ENCODE measurements around the gene RHPN2.
"Not testable (repeated sequence)": the region's sequence is repeated elsewhere in the genome, so short reads cannot be mapped to it uniquely, and the experiment has no call there.

The RHPN2 gene

DNA sequence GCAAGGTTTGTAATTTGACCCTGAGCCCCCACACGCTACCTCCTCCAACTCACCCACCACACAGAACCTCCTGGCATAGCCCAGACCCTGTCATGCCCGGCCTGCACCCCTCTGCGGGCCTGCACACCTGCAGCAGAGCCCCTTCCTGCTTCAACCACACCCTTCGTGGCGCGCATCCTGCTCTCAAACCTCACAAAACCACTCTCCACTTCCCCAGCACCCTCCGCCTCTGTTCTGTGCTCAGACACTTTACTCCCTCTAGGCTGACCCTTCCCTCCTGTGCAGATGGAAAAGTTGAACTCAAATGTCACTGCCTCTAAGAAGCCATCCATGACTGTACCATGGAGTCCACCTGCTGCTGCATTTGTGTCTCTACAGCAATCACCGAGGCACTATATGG is 64.2 kb downstream of the RHPN2 start:
- Histone ChIP-seq H3K4me3 (ENCODE audit: low read depth, low read length) (no peak overlapping the region), H3K36me3 (ENCODE audit: control insufficient read depth, insufficient read depth, low read length) (peaks cover 53% of the 10 kb centered on the region), H3K27ac (ENCODE audit: low read depth, low read length) (no peak overlapping the region), H3K4me1 (ENCODE audit: control insufficient read depth, insufficient read depth, low read length) (no peaks in the 10 kb centered on the region), H3K9me3 (ENCODE audit: control insufficient read depth, insufficient read depth, low read length) (no peaks in the 10 kb centered on the region), H3K9ac (ENCODE audit: low read depth, low read length) (no peak overlapping the region), H3K27me3 (ENCODE audit: control insufficient read depth, insufficient read depth, low read length) (no peaks in the 10 kb centered on the region)

DNA sequence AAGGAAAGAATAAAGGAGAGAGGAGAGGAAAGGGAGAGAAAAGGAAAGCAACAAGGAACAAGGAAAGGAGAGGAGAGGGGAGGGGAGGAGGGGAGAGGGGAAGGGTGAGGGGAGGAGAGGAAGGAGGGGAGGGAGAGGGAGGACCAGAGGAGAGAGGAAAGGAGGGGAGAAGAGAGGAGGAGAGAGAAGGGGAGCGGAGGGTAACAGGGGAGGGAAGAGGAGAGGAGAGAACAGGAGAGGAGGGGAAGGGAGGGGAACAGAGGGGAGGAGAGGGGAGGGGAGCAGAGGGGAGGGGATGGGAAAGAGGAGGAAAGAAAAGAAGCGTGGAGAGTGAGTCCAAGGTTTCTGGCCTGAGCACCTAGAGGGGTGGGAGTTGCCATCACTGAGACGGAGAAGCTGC is 66.0 kb downstream of the RHPN2 start:
- Histone ChIP-seq H3K9ac (ENCODE audit: low read depth, low read length) (no peak overlapping the region), H3K36me3 (ENCODE audit: control insufficient read depth, insufficient read depth, low read length) (peaks cover 63% of the 10 kb centered on the region), H3K9me3 (ENCODE audit: control insufficient read depth, insufficient read depth, low read length) (no peaks in the 10 kb centered on the region), H3K4me3 (ENCODE audit: low read depth, low read length) (no peak overlapping the region), H3K27me3 (ENCODE audit: control insufficient read depth, insufficient read depth, low read length) (no peaks in the 10 kb centered on the region), H3K4me1 (ENCODE audit: control insufficient read depth, insufficient read depth, low read length) (no peaks in the 10 kb centered on the region), H3K27ac (ENCODE audit: low read depth, low read length) (no peak overlapping the region)

GRCh38 chr19:32997716-32998355 is 66.9 kb downstream of the RHPN2 start:
- Histone ChIP-seq H3K4me3 (ENCODE audit: low read depth, low read length) (no peak overlapping the region), H3K36me3 (ENCODE audit: control insufficient read depth, insufficient read depth, low read length) (peaks cover 63% of the 10 kb centered on the region), H3K9ac (ENCODE audit: low read depth, low read length) (no peak overlapping the region), H3K9me3 (ENCODE audit: control insufficient read depth, insufficient read depth, low read length) (no peaks in the 10 kb centered on the region), H3K27ac (ENCODE audit: low read depth, low read length) (no peak overlapping the region), H3K4me1 (ENCODE audit: control insufficient read depth, insufficient read depth, low read length) (no peaks in the 10 kb centered on the region), H3K27me3 (ENCODE audit: control insufficient read depth, insufficient read depth, low read length) (no peaks in the 10 kb centered on the region)

DNA sequence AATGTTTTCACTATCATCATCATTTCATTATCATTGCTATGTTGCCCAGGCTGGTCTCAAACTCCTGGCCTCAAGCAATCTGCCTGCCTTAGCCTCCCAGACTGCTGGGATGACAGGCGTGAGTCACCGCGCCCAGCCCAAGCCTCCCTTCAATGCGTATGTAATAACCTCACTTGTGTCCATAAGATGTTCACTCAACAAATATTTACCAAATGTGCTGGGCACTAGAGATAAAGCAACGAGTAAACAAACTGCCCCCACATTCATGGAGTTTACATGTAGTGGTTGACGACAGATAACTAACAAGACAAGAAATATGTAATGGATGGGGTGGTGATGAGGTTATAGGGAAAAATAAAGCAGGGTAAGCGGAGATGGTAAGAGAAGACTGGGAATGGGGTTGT is 67.6 kb downstream of the RHPN2 start:
- not testable (repeated sequence) for H3K27me3 ChIP-seq (ENCODE audit: control insufficient read depth, insufficient read depth, low read length); H3K27ac ChIP-seq (ENCODE audit: low read depth, low read length); H3K4me3 ChIP-seq (ENCODE audit: low read depth, low read length); H3K9me3 ChIP-seq (ENCODE audit: control insufficient read depth, insufficient read depth, low read length); H3K4me1 ChIP-seq (ENCODE audit: control insufficient read depth, insufficient read depth, low read length); H3K9ac ChIP-seq (ENCODE audit: low read depth, low read length)
- H3K36me3 ChIP-seq (ENCODE audit: control insufficient read depth, insufficient read depth, low read length) = peaks cover 57% of the 10 kb centered on the region

- H3K9ac ChIP-seq (ENCODE audit: low read depth, low read length); H3K4me3 ChIP-seq (ENCODE audit: low read depth, low read length); H3K4me1 ChIP-seq (ENCODE audit: control insufficient read depth, insufficient read depth, low read length); H3K9me3 ChIP-seq (ENCODE audit: control insufficient read depth, insufficient read depth, low read length); H3K27me3 ChIP-seq (ENCODE audit: control insufficient read depth, insufficient read depth, low read length); H3K27ac ChIP-seq (ENCODE audit: low read depth, low read length): not testable (repeated sequence)
- peaks cover 59% of the 10 kb centered on the region for H3K36me3 ChIP-seq (ENCODE audit: control insufficient read depth, insufficient read depth, low read length)
Measured at GRCh38 chr19:32995966-32996365, 68.7 kb downstream of the RHPN2 start.

DNA sequence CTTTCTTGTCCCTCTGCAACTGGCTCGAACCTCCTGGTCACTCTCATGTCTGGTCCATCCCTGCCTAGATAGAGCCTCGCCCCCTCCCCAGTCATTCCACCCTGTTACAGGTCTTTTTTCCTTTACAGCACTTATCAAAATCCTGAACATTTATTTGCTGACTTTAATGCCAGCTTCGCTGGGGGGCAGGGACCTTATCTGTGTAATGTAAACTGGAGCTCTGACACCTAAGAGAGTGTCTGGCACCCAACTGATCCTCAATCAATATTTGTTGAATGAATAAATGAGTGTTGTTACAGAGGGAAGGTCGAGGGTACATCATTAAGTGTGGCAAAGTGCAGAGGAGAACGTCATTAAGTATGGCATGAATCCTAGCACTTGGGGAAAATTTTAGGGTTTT is 76.0 kb downstream of the RHPN2 start:
- Histone ChIP-seq H3K9ac (ENCODE audit: low read depth, low read length) (no peak overlapping the region), H3K4me3 (ENCODE audit: low read depth, low read length) (no peak overlapping the region), H3K4me1 (ENCODE audit: control insufficient read depth, insufficient read depth, low read length) (no peaks in the 10 kb centered on the region), H3K9me3 (ENCODE audit: control insufficient read depth, insufficient read depth, low read length) (no peaks in the 10 kb centered on the region), H3K27me3 (ENCODE audit: control insufficient read depth, insufficient read depth, low read length) (no peaks in the 10 kb centered on the region), H3K36me3 (ENCODE audit: control insufficient read depth, insufficient read depth, low read length) (peaks cover 55% of the 10 kb centered on the region), H3K27ac (ENCODE audit: low read depth, low read length) (no peak overlapping the region)

- H3K36me3 ChIP-seq (ENCODE audit: control insufficient read depth, insufficient read depth, low read length) = peaks cover 52% of the 10 kb centered on the region
- not testable (repeated sequence) for H3K27ac ChIP-seq (ENCODE audit: low read depth, low read length); H3K27me3 ChIP-seq (ENCODE audit: control insufficient read depth, insufficient read depth, low read length); H3K9ac ChIP-seq (ENCODE audit: low read depth, low read length); H3K4me1 ChIP-seq (ENCODE audit: control insufficient read depth, insufficient read depth, low read length); H3K9me3 ChIP-seq (ENCODE audit: control insufficient read depth, insufficient read depth, low read length); H3K4me3 ChIP-seq (ENCODE audit: low read depth, low read length)
Measured at GRCh38 chr19:32988254-32988653, 76.4 kb downstream of the RHPN2 start.

GRCh38 chr19:32982488-32982887 is 82.2 kb downstream of the RHPN2 start:
- not testable (repeated sequence) for H3K9ac ChIP-seq (ENCODE audit: low read depth, low read length); H3K4me1 ChIP-seq (ENCODE audit: control insufficient read depth, insufficient read depth, low read length); H3K4me3 ChIP-seq (ENCODE audit: low read depth, low read length); H3K9me3 ChIP-seq (ENCODE audit: control insufficient read depth, insufficient read depth, low read length); H3K27me3 ChIP-seq (ENCODE audit: control insufficient read depth, insufficient read depth, low read length); H3K27ac ChIP-seq (ENCODE audit: low read depth, low read length)
- peaks cover 41% of the 10 kb centered on the region for H3K36me3 ChIP-seq (ENCODE audit: control insufficient read depth, insufficient read depth, low read length)

GRCh38 chr19:32979807-32980206 is 84.9 kb downstream of the RHPN2 start:
- not testable (repeated sequence) for H3K27me3 ChIP-seq (ENCODE audit: control insufficient read depth, insufficient read depth, low read length); H3K4me3 ChIP-seq (ENCODE audit: low read depth, low read length); H3K9ac ChIP-seq (ENCODE audit: low read depth, low read length); H3K9me3 ChIP-seq (ENCODE audit: control insufficient read depth, insufficient read depth, low read length); H3K27ac ChIP-seq (ENCODE audit: low read depth, low read length); H3K4me1 ChIP-seq (ENCODE audit: control insufficient read depth, insufficient read depth, low read length)
- H3K36me3 ChIP-seq (ENCODE audit: control insufficient read depth, insufficient read depth, low read length) = peaks cover 34% of the 10 kb centered on the region

DNA sequence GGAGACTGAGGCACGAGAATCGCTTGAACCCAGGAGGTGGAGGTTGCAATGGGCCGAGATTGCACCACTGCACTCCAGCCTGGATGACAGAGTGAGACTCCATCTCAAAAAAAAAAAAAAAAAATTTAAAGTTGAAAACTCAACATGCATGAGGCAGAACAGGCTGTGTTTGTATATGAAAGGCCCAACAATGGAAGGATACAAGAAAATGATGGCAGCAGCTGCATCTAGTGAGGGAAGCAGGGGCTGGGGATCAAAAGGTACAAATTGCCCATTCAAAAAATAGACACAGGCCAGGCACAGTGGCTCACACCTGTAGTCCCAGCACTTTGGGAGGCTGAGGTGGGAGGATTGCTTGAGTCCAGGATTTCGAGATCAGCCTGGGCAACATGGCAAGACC is 86.9 kb downstream of the RHPN2 start:
- H3K9me3 ChIP-seq (ENCODE audit: control insufficient read depth, insufficient read depth, low read length); H3K27me3 ChIP-seq (ENCODE audit: control insufficient read depth, insufficient read depth, low read length); H3K27ac ChIP-seq (ENCODE audit: low read depth, low read length); H3K4me1 ChIP-seq (ENCODE audit: control insufficient read depth, insufficient read depth, low read length); H3K9ac ChIP-seq (ENCODE audit: low read depth, low read length); H3K4me3 ChIP-seq (ENCODE audit: low read depth, low read length): not testable (repeated sequence)
- H3K36me3 ChIP-seq (ENCODE audit: control insufficient read depth, insufficient read depth, low read length) = peaks cover 29% of the 10 kb centered on the region

- Histone ChIP-seq H3K36me3 (ENCODE audit: control insufficient read depth, insufficient read depth, low read length) (peaks cover 29% of the 10 kb centered on the region), H3K4me3 (ENCODE audit: low read depth, low read length) (no peak overlapping the region), H3K9me3 (ENCODE audit: control insufficient read depth, insufficient read depth, low read length) (no peaks in the 10 kb centered on the region), H3K4me1 (ENCODE audit: control insufficient read depth, insufficient read depth, low read length) (no peaks in the 10 kb centered on the region), H3K27me3 (ENCODE audit: control insufficient read depth, insufficient read depth, low read length) (no peaks in the 10 kb centered on the region), H3K9ac (ENCODE audit: low read depth, low read length) (no peak overlapping the region), H3K27ac (ENCODE audit: low read depth, low read length) (no peak overlapping the region)
Measured at GRCh38 chr19:32977280-32977679, 87.4 kb downstream of the RHPN2 start.
